Astrocyte (in vitro differentiated cells and primary cell): Measurements from ENCODE around the gene GDPD4.

ENCODE experiments used
- CTCF ChIP-seq: IDR thresholded peaks from 2 replicates; pipeline ENCODE4 v1.5.1; 2011; ENCODE audit warnings: low read depth, mild to moderate bottlenecking, inconsistent platforms, low read length, moderate library complexity; ENCODE audit not compliant: insufficient read depth
- EZH2 ChIP-seq: IDR thresholded peaks from 2 replicates; pipeline ENCODE4 v1.6.1; 2012; ENCODE audit warnings: mild to moderate bottlenecking, low read length, inconsistent platforms; ENCODE audit not compliant: insufficient read depth

GRCh38 chr11:77223797-77224196 is 77.7 kb downstream of the GDPD4 start:
- TF ChIP-seq CTCF, result no peak
- TF ChIP-seq EZH2, result no peak
